CD4-positive, CD25-positive, alpha-beta regulatory T cell (primary cell): ENCODE data around the gene PHACTR1. TPM values are rescaled to one million over a fixed set of nuclear protein-coding genes. Genes with fewer than 3 reads are reported as not detected.

Experiments used
- ATAC-seq, 2 donors: fragments of 150-1000 bp; cut with Tn5 transposase; one replicate each; pipeline ENCODE4 v1.10.0; 2021; ENCODE audit warnings: low read depth in 2 of 2, moderate number of reproducible peaks in 2 of 2, moderate library complexity in 1 of 2
- DNase-seq, 3 donors: peaks; one replicate each; pipeline versions ENCODE4 v3.0.0 to v3.0.0-alpha.2; 2012 to 2022; ENCODE audit warnings: mixed read lengths in 1 of 3
- H3K27ac ChIP-seq: one replicate; pipeline ENCODE4 v1.7.0; 2013; ENCODE audit warnings: mild to moderate bottlenecking, low read length; ENCODE audit not compliant: insufficient read depth, poor library complexity, severe bottlenecking
- H3K27me3 ChIP-seq: one replicate; pipeline ENCODE4 v1.7.0; 2013; ENCODE audit warnings: low read length; ENCODE audit not compliant: control insufficient read depth, insufficient read depth
- H3K36me3 ChIP-seq: one replicate; pipeline ENCODE4 v1.7.0; 2013; ENCODE audit warnings: mild to moderate bottlenecking, low read length, moderate library complexity; ENCODE audit not compliant: control insufficient read depth, insufficient read depth
- H3K4me1 ChIP-seq: 2 replicates; pipeline ENCODE4 v1.7.0; 2013; ENCODE audit warnings: mild to moderate bottlenecking, low read length; ENCODE audit not compliant: insufficient read depth, control insufficient read depth, poor library complexity, severe bottlenecking
- H3K4me3 ChIP-seq: one replicate; pipeline ENCODE4 v1.7.0; 2013; ENCODE audit warnings: low read depth, mild to moderate bottlenecking, low read length, moderate library complexity
- H3K9me3 ChIP-seq, 2 experiments: 1 replicate in 1 of 2; 2 replicates in 1 of 2; pipeline ENCODE4 v1.7.0; 2013; ENCODE audit warnings: low read length in 2 of 2, mild to moderate bottlenecking in 1 of 2, moderate library complexity in 1 of 2; ENCODE audit not compliant: control insufficient read depth in 2 of 2
- H3K27ac Mint-ChIP-seq, 3 donors: one replicate each; pipeline ENCODE4 v1.8.0; 2020 to 2022; ENCODE audit warnings: mild to moderate bottlenecking in 3 of 3, mixed read lengths in 3 of 3, moderate library complexity in 2 of 3
- H3K27me3 Mint-ChIP-seq: one replicate; pipeline ENCODE4 v1.8.0; 2022; ENCODE audit warnings: mild to moderate bottlenecking, mixed read lengths
- H3K36me3 Mint-ChIP-seq: one replicate; pipeline ENCODE4 v1.8.0; 2020; ENCODE audit warnings: mixed read lengths
- H3K4me1 Mint-ChIP-seq, 4 donors: one replicate each; pipeline ENCODE4 v1.8.0; 2020 to 2022; ENCODE audit warnings: mixed read lengths in 4 of 4, mild to moderate bottlenecking in 1 of 4
- H3K4me3 Mint-ChIP-seq, 4 donors: one replicate each; pipeline ENCODE4 v1.8.0; 2020 to 2022; ENCODE audit warnings: mild to moderate bottlenecking in 4 of 4, mixed read lengths in 4 of 4, moderate library complexity in 3 of 4
- H3K9me3 Mint-ChIP-seq, 7 donors: one replicate each; pipeline ENCODE4 v1.8.0; 2020 to 2022; ENCODE audit warnings: mixed read lengths in 7 of 7, mild to moderate bottlenecking in 3 of 7, moderate library complexity in 2 of 7
- polyA plus RNA-seq, 4 donors: library from polyadenylated mRNA; unstranded; fragments of 300-500 nt; fragmentation: Illumina TruSeq; gene quantifications; one replicate each; pipeline ENCODE4 v1.2.3, GENCODE V29; 2021
- total RNA-seq: library from RNA; stranded (reverse); gene quantifications from one replicate; pipeline ENCODE4 v1.2.3, GENCODE V29; 2022

Gene PHACTR1
- total and polyA plus RNA-seq, 5 donors from 2014 or later: 0.28 to 1.6 (median 0.38) TPM

GRCh38 chr6:12804952-12805645 lies 88.5 kb downstream of the PHACTR1 start:
- Mint-ChIP-seq H3K36me3 (no peaks in the 10 kb centered on the region), H3K27me3 (peaks cover 9% of the 10 kb centered on the region), H3K27ac (no peak overlapping the region), H3K4me1 (no peaks in the 10 kb centered on the region), H3K4me3 (no peak overlapping the region), H3K9me3 (peaks cover 0 to 2% (median 0%) of the 10 kb centered on the region in 7 donors)
- ATAC-seq: no peak
- Histone ChIP-seq H3K9me3 (no peaks in the 10 kb centered on the region), H3K36me3 (no peaks in the 10 kb centered on the region), H3K4me3 (no peak overlapping the region), H3K27ac (no peak overlapping the region), H3K4me1 (no peaks in the 10 kb centered on the region), H3K27me3 (no peaks in the 10 kb centered on the region)
- no peak for DNase-seq

GRCh38 chr6:12806136-12806535 lies 89.6 kb downstream of the PHACTR1 start:
- Mint-ChIP-seq H3K27me3 (peaks cover 9% of the 10 kb centered on the region), H3K4me3 (no peak overlapping the region), H3K36me3 (no peaks in the 10 kb centered on the region), H3K9me3 (peaks cover 0 to 2% (median 0%) of the 10 kb centered on the region in 7 donors), H3K4me1 (no peaks in the 10 kb centered on the region), H3K27ac (no peak overlapping the region)
- peaks cover 2% of the 10 kb centered on the region for H3K27me3 ChIP-seq
- no peaks in the 10 kb centered on the region for H3K4me1 ChIP-seq
- H3K27ac ChIP-seq: no peak overlapping the region
- no peak for ATAC-seq
- H3K4me3 ChIP-seq: no peak overlapping the region
- no peak for DNase-seq
- no peaks in the 10 kb centered on the region for H3K36me3 ChIP-seq
- H3K9me3 ChIP-seq: no peaks in the 10 kb centered on the region

- Histone ChIP-seq H3K4me3 (no peak overlapping the region), H3K27me3 (peaks cover 2% of the 10 kb centered on the region), H3K27ac (no peak overlapping the region), H3K9me3 (no peaks in the 10 kb centered on the region), H3K36me3 (no peaks in the 10 kb centered on the region), H3K4me1 (no peaks in the 10 kb centered on the region)
- peaks cover 9% of the 10 kb centered on the region for H3K27me3 Mint-ChIP-seq
- no peaks in the 10 kb centered on the region for H3K36me3 Mint-ChIP-seq
- ATAC-seq (no peak), DNase-seq (no peak)
- no peak overlapping the region for H3K27ac Mint-ChIP-seq
- no peak overlapping the region for H3K4me3 Mint-ChIP-seq
- H3K9me3 Mint-ChIP-seq: peaks cover 0 to 2% (median 0%) of the 10 kb centered on the region in 7 donors
- H3K4me1 Mint-ChIP-seq: no peaks in the 10 kb centered on the region
These were observed 90.2 kb downstream of the PHACTR1 start for GRCh38 chr6:12806796-12807195.

GRCh38 chr6:12811519-12811918 lies 95.0 kb downstream of the PHACTR1 start:
- Histone ChIP-seq H3K4me1 (no peaks in the 10 kb centered on the region), H3K27me3 (peaks cover 2% of the 10 kb centered on the region), H3K27ac (no peak overlapping the region), H3K36me3 (no peaks in the 10 kb centered on the region), H3K9me3 (no peaks in the 10 kb centered on the region), H3K4me3 (no peak overlapping the region)
- Mint-ChIP-seq H3K27ac (no peak overlapping the region), H3K27me3 (peaks cover 12% of the 10 kb centered on the region), H3K4me3 (no peak overlapping the region), H3K4me1 (no peaks in the 10 kb centered on the region), H3K9me3 (no peaks in the 10 kb centered on the region), H3K36me3 (no peaks in the 10 kb centered on the region)
- DNase-seq (no peak), ATAC-seq (no peak)

- no peak overlapping the region for H3K27ac ChIP-seq
- Mint-ChIP-seq H3K27ac (no peak overlapping the region), H3K36me3 (no peaks in the 10 kb centered on the region), H3K4me3 (no peak overlapping the region), H3K9me3 (no peaks in the 10 kb centered on the region), H3K27me3 (peaks cover 17% of the 10 kb centered on the region), H3K4me1 (no peaks in the 10 kb centered on the region)
- no peaks in the 10 kb centered on the region for H3K4me1 ChIP-seq
- ATAC-seq: no peak
- H3K4me3 ChIP-seq: no peak overlapping the region
- H3K36me3 ChIP-seq: no peaks in the 10 kb centered on the region
- H3K9me3 ChIP-seq: no peaks in the 10 kb centered on the region
- peaks cover 2% of the 10 kb centered on the region for H3K27me3 ChIP-seq
- no peak for DNase-seq
These were observed 96.8 kb downstream of the PHACTR1 start for GRCh38 chr6:12813321-12813720.

- DNase-seq (no peak), ATAC-seq (no peak)
- Mint-ChIP-seq H3K27ac (no peak overlapping the region), H3K36me3 (no peaks in the 10 kb centered on the region), H3K9me3 (no peaks in the 10 kb centered on the region), H3K4me3 (no peak overlapping the region), H3K27me3 (peaks cover 17% of the 10 kb centered on the region), H3K4me1 (no peaks in the 10 kb centered on the region)
- Histone ChIP-seq H3K9me3 (no peaks in the 10 kb centered on the region), H3K27me3 (peaks cover 2% of the 10 kb centered on the region), H3K36me3 (no peaks in the 10 kb centered on the region), H3K4me1 (no peaks in the 10 kb centered on the region), H3K4me3 (no peak overlapping the region), H3K27ac (no peak overlapping the region)
These were observed 97.4 kb downstream of the PHACTR1 start for GRCh38 chr6:12814015-12814414.

GRCh38 chr6:12815089-12815488 lies 98.5 kb downstream of the PHACTR1 start:
- H3K27me3 Mint-ChIP-seq: peaks cover 17% of the 10 kb centered on the region
- Histone ChIP-seq H3K27me3 (peaks cover 6% of the 10 kb centered on the region), H3K36me3 (no peaks in the 10 kb centered on the region), H3K4me3 (no peak overlapping the region), H3K27ac (no peak overlapping the region), H3K9me3 (no peaks in the 10 kb centered on the region), H3K4me1 (no peaks in the 10 kb centered on the region)
- ATAC-seq: no peak
- H3K27ac Mint-ChIP-seq: no peak overlapping the region
- no peak for DNase-seq
- no peaks in the 10 kb centered on the region for H3K36me3 Mint-ChIP-seq
- no peak overlapping the region for H3K4me3 Mint-ChIP-seq
- H3K4me1 Mint-ChIP-seq: no peaks in the 10 kb centered on the region
- no peaks in the 10 kb centered on the region for H3K9me3 Mint-ChIP-seq

- Mint-ChIP-seq H3K4me1 (no peaks in the 10 kb centered on the region), H3K9me3 (no peaks in the 10 kb centered on the region), H3K27ac (no peak overlapping the region), H3K4me3 (no peak overlapping the region), H3K36me3 (no peaks in the 10 kb centered on the region), H3K27me3 (peaks cover 19% of the 10 kb centered on the region)
- DNase-seq (no peak), ATAC-seq (no peak)
- Histone ChIP-seq H3K4me3 (no peak overlapping the region), H3K27me3 (peaks cover 4% of the 10 kb centered on the region), H3K36me3 (no peaks in the 10 kb centered on the region), H3K9me3 (no peaks in the 10 kb centered on the region), H3K4me1 (no peaks in the 10 kb centered on the region), H3K27ac (no peak overlapping the region)
These were observed 99.5 kb downstream of the PHACTR1 start for GRCh38 chr6:12815884-12816600.
